GM18907 (cell line): ENCODE data around the gene S100PBP.
"Not testable (repeated sequence)": the region's sequence is repeated elsewhere in the genome, so short reads cannot be mapped to it uniquely, and the experiment has no call there.

Experiments used
- ATAC-seq: cut with Tn5 transposase; IDR thresholded peaks from one replicate; pipeline ENCODE4 v1.9.1; 2021; ENCODE audit warnings: mild to moderate bottlenecking, moderate library complexity; ENCODE audit not compliant: unreplicated experiment

The S100PBP gene

DNA sequence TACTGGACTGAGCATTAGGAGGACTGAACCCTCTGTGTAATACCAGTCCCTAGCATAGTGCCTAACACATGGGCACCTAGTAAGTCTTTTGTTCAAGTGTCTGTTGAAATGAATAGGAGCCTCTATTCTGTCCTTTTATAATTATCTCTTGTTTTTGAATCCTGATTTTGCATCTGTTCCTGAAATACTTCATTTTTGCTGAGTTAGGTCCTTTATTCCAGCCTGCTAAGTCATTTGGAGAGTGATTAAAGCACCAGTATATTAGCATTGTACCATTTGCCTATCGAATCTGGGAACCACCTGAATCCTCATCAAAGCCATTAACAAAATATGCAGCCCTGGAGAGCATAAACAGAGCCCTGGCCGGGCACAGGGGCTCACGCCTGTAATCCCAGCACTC lies 32.6 kb upstream of the S100PBP start:
- ATAC-seq = no peak

DNA sequence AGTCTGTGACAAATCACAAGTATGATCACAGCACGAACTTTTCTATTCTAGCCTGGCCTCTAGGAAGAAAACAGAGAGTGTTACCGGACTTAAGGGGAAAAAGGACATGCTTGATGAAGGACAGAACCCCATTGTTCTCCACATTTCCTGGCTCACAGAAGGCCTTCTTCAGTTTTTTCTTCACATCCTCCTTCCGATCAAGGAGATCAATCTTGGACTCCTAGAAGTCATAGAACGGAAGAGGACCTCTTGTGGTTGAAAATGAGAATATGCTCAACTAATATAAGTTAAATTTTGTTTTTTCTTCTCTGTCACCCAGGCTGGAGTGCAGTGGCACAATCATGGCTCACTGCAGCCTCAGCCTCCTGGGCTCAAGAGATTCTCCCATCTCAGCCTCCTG lies 30.6 kb upstream of the S100PBP start:
- ATAC-seq = no peak

DNA sequence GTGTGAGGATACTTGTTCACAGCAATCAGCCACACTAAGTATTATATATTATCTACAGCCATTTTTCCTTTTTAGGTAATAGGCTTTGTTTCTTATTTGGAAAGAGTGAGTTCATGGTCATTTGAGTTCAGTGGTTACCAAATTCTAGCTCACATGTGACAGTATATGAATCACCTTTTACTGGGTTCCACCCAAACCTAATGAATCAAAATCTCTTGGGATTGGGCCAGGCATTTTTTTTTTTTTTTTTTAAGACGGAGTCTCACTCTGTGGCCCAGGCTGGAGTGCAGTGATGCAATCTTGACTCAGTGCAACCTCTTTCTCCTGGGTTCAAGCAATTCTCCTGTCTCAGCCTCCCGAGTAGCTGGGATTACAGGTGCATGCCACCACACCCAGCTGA lies 28.1 kb upstream of the S100PBP start:
- not testable (repeated sequence) for ATAC-seq

DNA sequence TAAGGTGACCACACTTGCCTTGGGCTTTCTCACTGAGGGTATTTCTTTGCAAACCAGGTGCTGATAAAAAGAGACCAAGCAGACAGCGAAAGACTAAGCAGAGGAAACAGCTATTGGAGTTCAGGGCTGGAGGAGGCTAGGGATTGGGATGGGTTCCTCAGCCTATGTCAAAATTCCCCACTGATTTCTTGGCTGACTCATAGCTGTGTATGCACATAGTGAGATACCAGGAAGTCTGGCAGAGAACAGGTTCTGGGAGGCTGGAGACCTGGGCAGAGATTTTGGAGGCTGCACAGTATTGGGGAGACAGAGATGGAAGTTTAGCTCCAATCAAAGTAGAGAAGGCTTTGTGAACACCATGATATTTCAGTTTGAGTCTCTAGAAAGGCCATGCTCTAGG lies 25.6 kb upstream of the S100PBP start:
- ATAC-seq = no peak

DNA sequence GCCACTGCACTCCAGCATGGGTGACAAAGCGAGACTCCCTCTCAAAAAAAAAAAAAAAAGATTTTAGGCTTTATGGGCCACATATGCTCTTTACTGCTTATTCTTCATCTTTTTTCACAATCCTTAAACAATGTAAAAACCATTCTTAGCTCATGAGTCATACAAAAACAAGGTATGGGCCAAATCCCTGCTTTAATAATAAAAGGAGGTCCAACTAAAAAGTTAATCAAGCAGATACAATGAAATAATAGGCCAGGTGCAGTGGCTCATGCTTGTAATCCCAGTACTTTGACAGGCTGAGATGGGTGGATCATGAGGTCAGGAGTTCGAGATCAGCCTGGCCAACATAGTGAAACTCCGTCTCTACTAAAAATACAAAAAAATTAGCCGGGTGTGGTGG lies 21.7 kb upstream of the S100PBP start:
- ATAC-seq = not testable (repeated sequence)

DNA sequence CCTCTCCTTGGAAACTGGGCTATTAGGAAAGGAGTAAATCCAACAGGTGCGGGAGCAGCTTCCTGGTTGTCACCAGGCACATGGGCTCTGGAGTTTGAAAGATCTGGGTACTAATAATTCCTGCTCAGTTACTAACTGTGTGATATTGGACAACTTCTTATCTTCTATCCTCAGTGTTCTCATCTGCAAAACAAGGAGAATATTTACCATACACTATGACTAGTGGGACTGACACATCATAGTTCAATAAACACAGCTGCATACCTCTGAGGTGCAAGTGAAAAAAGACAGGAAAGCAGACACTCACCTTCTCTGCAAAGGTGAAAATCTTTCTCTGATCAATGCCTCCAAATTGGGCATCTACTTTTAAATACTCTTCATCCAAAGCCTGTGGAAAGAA lies 20.0 kb upstream of the S100PBP start:
- no peak for ATAC-seq

DNA sequence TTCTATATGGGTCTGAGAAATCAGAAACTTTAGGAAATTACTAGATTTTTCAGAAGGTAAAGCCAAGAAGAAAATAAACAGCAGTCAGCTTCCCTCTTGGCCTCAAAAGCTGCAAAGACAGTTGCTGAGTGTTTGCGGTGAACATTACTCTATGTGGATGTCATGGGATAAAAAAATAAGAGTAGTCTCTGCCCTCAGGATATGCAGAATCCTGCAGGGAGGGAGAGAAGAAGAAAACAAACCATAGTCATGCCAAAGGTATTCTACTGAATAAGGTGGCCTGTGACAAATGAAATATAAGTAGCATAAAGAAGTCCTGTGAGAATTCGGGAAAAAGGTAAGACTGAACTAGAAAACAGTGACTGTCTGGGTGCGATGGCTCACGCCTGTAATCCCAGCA lies 19.3 kb upstream of the S100PBP start:
- ATAC-seq = no peak

DNA sequence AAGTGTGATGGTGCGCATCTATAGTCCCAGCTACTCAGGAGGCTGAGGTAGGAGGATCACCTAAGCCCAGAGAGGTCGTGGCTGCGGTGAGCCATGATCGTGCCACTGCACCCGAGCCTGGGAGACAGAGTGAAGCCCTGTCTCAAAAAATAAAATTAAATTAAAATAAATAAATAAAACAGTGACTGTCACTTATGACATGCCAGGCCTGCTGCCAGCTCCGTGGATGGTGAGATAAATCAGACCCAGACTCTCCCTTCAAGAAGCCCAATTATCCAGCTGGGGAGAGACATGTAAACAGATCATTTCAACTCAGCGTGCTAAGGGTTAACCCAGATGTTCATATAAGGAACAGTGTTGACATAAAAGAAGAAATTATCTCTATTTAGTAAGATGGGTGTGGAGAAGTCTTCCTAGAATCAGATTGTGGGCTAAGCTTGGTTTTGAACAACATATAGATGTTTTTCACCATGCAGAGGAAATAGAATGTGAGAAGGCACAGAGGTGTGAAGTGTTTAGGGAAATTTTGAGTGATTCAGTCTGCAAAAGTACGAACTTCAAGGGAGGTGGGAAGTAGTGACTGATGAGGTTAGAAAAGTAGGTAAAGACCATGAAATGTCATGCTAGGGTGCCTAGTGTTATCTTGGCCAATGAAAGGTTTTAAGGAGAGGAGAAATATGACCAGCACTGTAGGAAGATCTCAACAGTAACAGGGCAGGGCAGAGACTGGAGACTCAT lies 18.6 kb upstream of the S100PBP start:
- ATAC-seq = no peak

DNA sequence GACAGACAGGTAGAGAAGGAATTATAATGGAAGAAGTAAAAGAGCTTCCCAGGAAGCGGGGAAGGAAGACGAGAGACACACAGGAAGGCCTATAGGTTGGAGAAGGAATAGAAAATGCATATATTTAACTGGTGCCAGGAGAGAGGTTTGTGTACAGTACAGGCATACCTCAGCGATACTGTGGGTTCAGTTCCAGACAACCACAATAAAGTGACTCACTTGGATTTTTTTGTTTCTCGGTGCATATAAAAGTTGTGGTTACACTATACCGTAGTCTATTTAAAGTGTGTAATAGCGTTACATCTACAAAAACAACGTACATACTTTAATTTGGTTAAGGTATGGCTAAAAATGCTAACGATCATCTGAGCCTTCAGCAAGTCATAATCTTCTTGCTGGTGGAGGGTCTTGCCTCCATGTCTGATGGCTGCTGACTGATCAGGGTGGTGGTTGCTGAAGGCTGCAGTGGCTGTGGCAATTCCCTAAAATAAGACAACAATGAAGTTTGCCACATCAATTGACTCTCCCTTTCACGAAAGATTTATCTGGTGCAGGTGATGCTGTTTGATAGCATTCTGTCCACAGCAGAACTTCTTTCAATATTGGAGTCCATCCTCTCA lies 16.2 kb upstream of the S100PBP start:
- no peak for ATAC-seq

DNA sequence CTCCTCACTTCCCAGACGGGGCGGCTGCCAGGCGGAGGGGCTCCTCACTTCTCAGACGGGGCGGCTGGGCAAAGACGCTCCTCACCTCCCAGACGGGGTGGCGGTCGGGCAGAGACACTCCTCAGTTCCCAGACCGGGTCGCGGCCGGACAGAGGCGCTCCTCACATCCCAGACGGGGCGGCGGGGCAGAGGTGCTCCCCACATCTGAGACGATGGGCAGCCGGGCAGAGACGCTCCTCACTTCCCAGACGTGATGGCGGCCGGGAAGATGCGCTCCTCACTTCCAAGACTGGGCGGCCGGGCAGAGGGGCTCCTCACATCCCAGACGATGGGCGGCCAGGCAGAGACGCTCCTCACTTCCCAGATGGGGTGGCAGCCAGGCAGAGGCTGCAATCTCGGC lies 13.0 kb upstream of the S100PBP start:
- ATAC-seq = not testable (repeated sequence)

DNA sequence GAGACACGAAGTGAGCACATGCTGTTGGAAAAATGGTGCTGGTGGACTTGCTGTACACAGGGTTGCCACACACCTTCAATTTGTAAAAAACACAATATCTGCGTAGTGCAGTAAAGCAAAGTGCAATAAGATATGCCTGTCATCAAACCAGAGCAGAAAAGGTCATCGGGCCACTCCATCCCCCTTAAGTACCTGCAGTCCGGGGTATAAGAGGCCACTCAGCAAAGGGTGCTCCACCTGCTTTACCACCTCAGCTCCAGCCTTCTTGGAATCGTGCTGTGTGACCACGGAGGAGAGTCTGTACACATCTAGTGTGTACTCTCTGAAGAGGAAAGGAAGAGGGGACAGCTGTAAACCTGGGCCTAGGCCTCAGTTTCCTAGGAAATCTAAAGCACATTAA lies 11.2 kb upstream of the S100PBP start:
- no peak for ATAC-seq

DNA sequence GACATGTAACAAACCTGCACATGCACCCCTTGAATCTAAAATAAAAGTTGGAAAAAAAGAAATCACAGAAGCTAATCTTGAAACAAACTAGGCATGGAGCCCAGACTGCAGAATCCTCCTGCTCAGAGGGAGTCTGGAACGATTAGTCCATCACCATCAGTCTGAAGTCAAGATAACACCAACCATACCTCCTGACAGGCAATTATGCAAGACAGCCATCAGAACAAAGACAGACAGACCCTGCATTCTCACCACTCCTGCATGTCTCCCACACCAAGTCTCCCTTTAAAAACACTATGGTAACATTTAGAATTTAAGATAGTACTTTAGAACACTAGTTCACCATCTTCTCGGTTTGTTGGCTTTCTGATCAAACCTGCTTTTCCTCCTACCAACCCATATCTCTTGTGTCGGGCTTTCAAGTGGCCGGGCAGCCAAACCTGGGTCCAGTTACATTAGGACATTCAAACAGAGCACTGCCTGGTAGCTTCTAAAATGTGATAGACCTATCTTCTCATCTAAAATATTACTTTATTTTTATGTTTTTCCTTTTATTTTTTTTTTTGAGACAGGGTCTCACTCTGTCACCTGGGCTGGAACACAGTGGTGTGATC lies 10.4 kb upstream of the S100PBP start:
- ATAC-seq = no peak

DNA sequence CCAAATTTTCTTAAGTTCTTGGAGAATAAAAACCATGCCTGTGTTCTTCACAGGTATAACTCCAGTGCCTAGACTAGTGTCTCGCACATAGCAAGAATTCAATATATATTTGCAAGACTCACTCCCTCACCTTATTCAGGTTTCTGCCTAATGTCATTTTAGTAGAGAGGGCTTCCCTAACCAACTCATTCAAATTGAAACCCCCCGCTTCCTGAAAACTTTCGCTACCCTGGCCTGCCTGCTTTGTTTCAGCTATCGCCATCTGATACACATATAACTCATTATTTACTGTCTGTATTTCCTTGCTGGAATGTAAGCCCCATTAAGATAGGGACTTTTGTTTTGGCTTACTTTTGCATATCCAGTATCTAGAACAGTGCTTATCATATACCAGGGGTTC lies 8.9 kb upstream of the S100PBP start:
- no peak for ATAC-seq

DNA sequence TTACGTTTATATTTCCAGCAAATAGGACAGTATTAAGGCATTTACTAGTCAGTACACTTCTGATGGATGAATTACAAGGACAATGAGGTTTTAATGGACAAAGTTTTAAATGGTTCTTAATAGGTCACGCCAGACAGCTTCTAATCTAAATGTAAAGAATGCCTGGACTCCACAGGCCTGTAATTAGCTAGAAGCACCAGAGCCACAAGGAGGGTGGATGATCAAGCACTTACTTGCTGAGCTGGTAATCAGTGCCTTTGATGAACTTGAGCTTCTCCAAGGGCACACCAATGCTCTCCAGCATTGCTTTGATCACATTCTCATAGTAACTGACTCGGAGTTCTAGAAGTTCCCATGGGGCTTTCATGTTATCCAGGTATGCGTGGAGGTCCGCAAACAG lies 7.1 kb upstream of the S100PBP start:
- no peak for ATAC-seq

DNA sequence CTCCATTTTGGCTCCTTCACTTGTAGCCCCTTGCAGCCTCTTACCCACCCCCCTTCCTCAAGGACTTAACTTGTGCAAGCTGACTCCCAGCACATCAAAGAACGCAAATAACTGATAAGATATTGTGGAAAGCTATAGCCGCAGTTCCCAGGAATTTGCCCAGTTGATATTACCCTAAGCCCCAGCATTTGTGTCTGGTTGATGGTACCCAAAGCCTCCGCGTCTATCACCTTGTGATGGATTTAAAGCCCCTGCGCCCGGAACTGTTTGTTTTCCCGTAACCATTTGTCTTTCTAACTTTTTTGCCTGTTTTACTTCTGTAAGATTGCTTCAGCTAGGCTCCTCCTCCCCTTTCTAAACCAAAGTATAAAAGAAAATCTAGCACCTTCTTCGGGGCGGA lies 6.2 kb upstream of the S100PBP start:
- no peak for ATAC-seq

DNA sequence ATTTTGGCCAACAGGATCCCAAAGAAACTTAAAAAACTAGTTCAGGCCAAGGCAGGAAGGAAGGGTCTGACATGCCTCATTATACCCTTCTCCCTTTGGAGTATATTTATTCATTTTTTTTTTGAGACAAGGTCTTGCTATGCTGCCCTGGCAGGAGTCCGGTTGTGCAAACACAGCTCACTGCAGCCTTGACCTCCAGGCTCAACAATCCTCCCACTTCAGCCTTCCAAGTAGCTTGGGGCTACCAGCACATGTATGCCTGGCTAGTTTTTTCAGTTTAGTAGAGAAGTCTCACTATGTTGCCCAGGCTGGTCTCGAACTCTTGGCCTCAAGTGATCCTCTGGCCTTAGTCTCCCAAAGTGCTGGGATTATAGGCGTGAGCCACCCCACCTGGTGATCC lies 5.5 kb upstream of the S100PBP start:
- no peak for ATAC-seq

DNA sequence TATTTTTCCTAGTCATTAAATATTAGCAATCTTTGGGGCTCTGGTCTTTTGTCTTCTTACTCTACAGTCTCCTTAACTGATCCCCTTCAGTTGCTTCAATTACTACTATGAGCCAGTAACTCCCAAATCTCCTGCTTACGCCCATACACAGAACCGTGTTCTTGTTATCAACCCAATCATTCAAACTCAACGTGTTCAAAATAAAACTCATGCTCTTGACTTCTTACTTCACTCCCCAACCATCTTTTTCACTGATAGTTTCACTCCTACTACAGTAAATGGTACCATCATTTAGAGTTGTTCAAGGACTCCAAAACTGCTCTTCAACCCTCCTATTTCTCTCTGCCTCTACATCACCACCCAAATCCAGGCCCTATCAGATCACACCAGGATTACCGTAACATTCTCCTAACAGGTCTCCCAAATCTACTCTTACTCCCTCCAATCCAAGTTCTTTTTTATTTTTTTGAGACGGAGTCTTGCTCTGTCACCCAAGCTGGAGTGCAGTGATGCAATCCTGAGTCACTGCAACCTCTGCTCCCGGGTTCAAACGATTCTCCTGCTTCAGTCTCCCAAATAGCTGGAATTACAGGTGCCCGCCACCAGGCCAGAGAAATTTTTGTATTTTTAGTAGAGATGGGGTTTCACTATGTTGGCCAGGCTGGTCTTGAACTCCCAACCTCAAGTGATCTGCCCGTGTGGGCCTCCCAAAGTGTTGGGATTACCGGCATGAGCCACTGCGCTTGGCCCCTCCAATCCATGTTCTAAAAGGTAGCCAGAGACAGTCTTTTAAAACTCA lies 3.3 kb upstream of the S100PBP start:
- no peak for ATAC-seq

DNA sequence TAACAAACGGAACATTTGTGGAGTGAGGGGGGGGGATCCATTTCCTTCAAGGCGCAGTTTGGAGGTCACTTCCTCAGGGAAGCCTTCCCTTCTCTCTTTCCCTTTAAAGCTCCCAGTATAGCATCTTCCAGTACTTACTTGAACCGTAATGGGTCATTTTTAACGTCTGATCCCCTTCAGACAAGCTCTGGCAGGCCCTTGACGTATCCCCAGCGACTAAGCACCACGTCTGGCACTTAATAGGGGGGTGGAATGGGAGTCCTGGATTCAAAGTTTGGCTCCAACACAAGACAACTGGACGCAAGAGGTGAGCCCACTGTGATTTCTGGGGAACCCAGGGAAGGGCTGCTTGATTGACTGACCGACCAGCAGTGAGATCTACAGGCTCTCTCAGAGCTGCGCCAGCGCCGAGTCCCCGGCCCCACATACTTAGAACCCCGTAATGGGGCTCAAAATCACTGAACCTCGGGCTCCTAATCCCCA lies 736 bp upstream of the S100PBP start:
- ATAC-seq = peak; percentile 11

DNA sequence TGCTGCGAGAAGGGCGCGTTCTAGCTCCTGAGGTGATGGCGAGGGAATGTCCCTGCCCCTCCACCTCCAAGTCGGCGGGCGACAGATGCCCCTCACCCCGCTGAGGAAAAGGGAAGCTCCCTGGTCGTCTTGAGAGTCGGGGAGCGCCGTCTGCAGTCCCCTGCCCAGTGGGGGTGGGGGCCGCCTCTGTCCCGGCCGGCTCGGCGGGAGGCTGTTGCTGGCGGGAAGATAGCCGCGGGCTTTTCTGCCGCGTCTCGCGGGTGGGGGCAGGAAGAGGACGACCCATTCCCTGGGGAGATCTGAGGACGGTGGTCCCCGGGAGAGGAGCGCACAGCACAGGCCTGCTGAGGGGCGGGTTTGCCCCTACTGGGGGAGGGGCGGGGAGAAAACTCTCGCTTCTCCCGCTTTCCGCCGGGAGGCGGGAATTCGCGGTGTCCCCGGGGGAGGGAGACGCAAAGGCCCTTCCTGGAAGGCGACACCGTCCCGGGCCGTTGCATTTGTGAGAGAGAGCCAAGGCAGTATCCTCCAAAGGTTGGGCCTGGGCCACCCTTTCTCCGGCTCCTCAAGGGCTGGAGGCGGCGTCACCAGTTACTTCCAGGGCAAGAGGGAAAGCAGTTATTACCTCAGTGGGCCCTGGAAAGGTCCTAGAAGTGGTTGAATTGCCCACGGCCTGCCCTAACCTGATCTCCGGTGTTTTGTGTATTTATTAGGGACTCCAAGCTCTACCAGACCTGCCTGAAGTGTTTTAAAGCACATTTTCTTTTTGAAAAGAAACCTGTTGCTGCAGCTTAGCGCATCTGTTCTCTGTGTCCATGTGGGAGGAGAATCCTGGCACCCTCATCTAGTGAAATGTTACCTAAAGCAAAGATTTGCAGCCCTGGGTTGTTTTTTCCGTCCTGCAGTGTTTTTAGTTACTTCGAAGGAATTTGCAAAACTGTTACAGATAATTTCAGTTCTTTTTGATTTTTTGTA lies 648 bp downstream of the S100PBP start:
- ATAC-seq = peak; percentile 16

DNA sequence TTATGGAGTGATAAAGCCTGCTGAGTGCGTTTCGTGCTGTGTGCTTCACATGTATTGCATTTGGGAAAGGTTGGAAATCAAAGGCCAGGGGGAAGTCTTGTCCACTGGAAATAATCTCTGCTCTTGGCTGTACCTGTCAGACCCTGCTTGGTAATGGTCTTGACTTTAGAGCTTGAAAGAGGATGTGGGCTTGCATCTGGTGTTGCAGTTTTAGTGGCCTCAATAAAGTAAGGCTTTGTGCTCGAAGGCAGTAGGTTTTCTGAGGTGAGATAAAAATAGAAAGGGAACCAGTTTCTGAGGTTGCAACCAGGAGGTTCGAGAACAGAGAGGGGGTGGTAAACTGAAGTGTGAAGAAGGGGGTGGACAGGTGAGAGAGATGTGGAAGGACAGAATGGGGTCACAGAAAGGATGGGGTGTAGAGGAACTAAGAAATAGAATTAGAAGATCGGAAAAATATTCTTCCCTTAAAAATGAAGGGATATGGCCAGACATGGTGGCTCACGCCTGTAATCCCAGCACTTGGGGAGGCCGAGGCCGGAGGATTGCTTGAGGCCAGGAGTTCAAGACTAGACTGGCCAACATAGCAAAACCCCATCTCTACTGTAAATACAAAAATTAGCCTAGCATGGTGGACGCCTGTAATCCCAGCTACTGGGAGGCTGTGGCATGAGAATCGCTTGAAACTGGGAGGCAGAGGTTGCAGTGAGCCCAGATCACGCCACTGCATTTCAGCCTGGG lies 1.5 kb downstream of the S100PBP start:
- ATAC-seq = peak; percentile 43
